GM12878 (cell line): ENCODE results near the gene ABR. TPM values are rescaled to one million over a fixed set of nuclear protein-coding genes. Genes with fewer than 3 reads are reported as not detected.
A peak's percentile ranks its signal among the peaks of the same experiment; 100 is the strongest.

Experiments
- ATAC-seq: fragments of 200-7000 bp; cut with Tn5 transposase; 3 replicates; pipeline ENCODE4 v1.9.1; 2020; ENCODE audit warnings: mild to moderate bottlenecking, moderate library complexity
- BruUV-seq: library from RNA; stranded (reverse); fragments of 400-500 nt; replicated peaks from 2 replicates; lab custom pipeline; 2021; lab: Mats Ljungman, UMichigan
- CTCF ChIA-PET: fragments of 300-600 bp; sonication (Branson Sonifier 250); formaldehyde crosslinking; extraction: SDS; loops from one replicate; lab custom pipeline; 2021; ENCODE audit warnings: inconsistent platforms; lab: Yijun Ruan, JAX
- POLR2A ChIA-PET: fragments of 350-600 bp; formaldehyde crosslinking; extraction: SDS; loops from one replicate; lab custom pipeline; 2021; ENCODE audit warnings: inconsistent platforms; lab: Charles Lee
- RAD21 ChIA-PET: fragments of 300-600 bp; sonication (Branson Sonifier 250); formaldehyde crosslinking; loops from one replicate; lab custom pipeline; 2023; ENCODE audit warnings: antibody characterized with exemption; ENCODE audit not compliant: unreplicated experiment; lab: Charles Lee
- SMC1A ChIA-PET: fragments of 300-600 bp; sonication (Branson Sonifier 250); formaldehyde crosslinking; loops from one replicate; lab custom pipeline; 2023; ENCODE audit not compliant: unreplicated experiment, uncharacterized antibody; lab: Charles Lee
- DNase-seq: peaks from one replicate; pipeline ENCODE4 v3.0.0-alpha.2; 2011; ENCODE audit warnings: low read depth, low spot score
- FAIRE-seq: peaks from 3 replicates; lab custom pipeline; 2011; peaks lifted over from hg19 to GRCh38; lab: Jason Lieb, UNC
- H2AFZ ChIP-seq: 2 replicates; pipeline ENCODE4 v1.6.0; 2011; ENCODE audit warnings: low read depth, low read length, control low read depth; ENCODE audit not compliant: control insufficient read depth
- H3K27ac ChIP-seq: 2 replicates; pipeline ENCODE4 v1.5.1; 2011; ENCODE audit warnings: control low read depth; ENCODE audit not compliant: control insufficient read depth, insufficient read depth
- H3K27me3 ChIP-seq, 2 experiments: replicated peaks in 1 of 2; 2 replicates each; pipeline versions ENCODE4 v1.6.0 to v1.6.1; 2011; ENCODE audit warnings: low read length in 1 of 2; ENCODE audit not compliant: control insufficient read depth in 2 of 2, insufficient read depth in 2 of 2
- H3K36me3 ChIP-seq, 2 experiments: 2 replicates each; pipeline ENCODE4 v1.5.1; 2011; ENCODE audit warnings: low read length in 1 of 2; ENCODE audit not compliant: control insufficient read depth in 2 of 2, insufficient read depth in 2 of 2
- H3K4me1 ChIP-seq: 2 replicates; pipeline ENCODE4 v1.6.1; 2011; ENCODE audit warnings: mild to moderate bottlenecking, low read length, moderate library complexity, mixed read lengths; ENCODE audit not compliant: control insufficient read depth, insufficient read depth
- H3K4me2 ChIP-seq: 2 replicates; pipeline ENCODE4 v1.6.0; 2011; ENCODE audit warnings: control low read depth; ENCODE audit not compliant: control insufficient read depth, insufficient read depth
- H3K4me3 ChIP-seq: fragments of 200-600 bp; sonication (generic); 2 replicates; pipeline ENCODE4 v1.5.1; 2016
- H3K79me2 ChIP-seq: 2 replicates; pipeline ENCODE4 v1.6.0; 2011; ENCODE audit warnings: low read length; ENCODE audit not compliant: control insufficient read depth, insufficient read depth
- H3K9ac ChIP-seq: 2 replicates; pipeline ENCODE4 v1.8.0; 2011; ENCODE audit warnings: low read length, control low read depth, mixed read lengths; ENCODE audit not compliant: control insufficient read depth, insufficient read depth
- H3K9me3 ChIP-seq: replicated peaks from 3 replicates; pipeline ENCODE4 v1.5.1; 2011; ENCODE audit warnings: mild to moderate bottlenecking, low read length; ENCODE audit not compliant: control insufficient read depth, insufficient read depth
- H4K20me1 ChIP-seq: 2 replicates; pipeline ENCODE4 v1.6.0; 2011; ENCODE audit not compliant: control insufficient read depth, insufficient read depth
- BHLHE40 ChIP-seq, 2 experiments: fragments of 450-650 bp in 1 of 2; IDR thresholded peaks; 2 replicates each; pipeline ENCODE4 v1.6.1; 2011 to 2017; ENCODE audit warnings: low read depth in 2 of 2, borderline replicate concordance in 1 of 2, improper control_type of control experiment in 1 of 2, low read length in 1 of 2, mild to moderate bottlenecking in 1 of 2
- CHD2 ChIP-seq: IDR thresholded peaks from 2 replicates; pipeline ENCODE4 v1.6.1; 2011; ENCODE audit warnings: low read depth, low read length, improper control_type of control experiment, borderline replicate concordance
- DPF2 ChIP-seq: fragments of 450-650 bp; IDR thresholded peaks from 2 replicates; pipeline ENCODE4 v1.6.1; 2017; ENCODE audit warnings: mild to moderate bottlenecking
- EGR1 ChIP-seq, 2 experiments: IDR thresholded peaks; 1 replicate in 1 of 2; 2 replicates in 1 of 2; pipeline ENCODE4 v1.6.1; 2011 to 2012; ENCODE audit warnings: low read depth in 2 of 2, low read length in 2 of 2, borderline replicate concordance in 1 of 2, mild to moderate bottlenecking in 1 of 2, moderate library complexity in 1 of 2
- EZH2 ChIP-seq: IDR thresholded peaks from 2 replicates; pipeline ENCODE4 v1.6.1; 2012; ENCODE audit warnings: low read depth, mild to moderate bottlenecking, control low read depth, inconsistent platforms, low read length, borderline replicate concordance; ENCODE audit not compliant: control insufficient read depth
- HCFC1 ChIP-seq: fragments of 150-350 bp; IDR thresholded peaks from 2 replicates; pipeline ENCODE4 v1.6.1; 2014; ENCODE audit warnings: low read length
- IKZF1 ChIP-seq: fragments of 450-650 bp; conservative IDR thresholded peaks from 2 replicates; pipeline ENCODE4 v1.6.1; 2017; ENCODE audit warnings: antibody characterized with exemption, mild to moderate bottlenecking
- MAX ChIP-seq: IDR thresholded peaks from 2 replicates; pipeline ENCODE4 v1.6.1; 2012; ENCODE audit warnings: low read depth, low read length, improper control_type of control experiment
- MLLT1 ChIP-seq: fragments of 450-650 bp; IDR thresholded peaks from 2 replicates; pipeline ENCODE4 v1.6.1; 2016; ENCODE audit warnings: mild to moderate bottlenecking
- NR2F1 ChIP-seq: fragments of 450-650 bp; conservative IDR thresholded peaks from 2 replicates; pipeline ENCODE4 v1.6.1; 2017; ENCODE audit warnings: mild to moderate bottlenecking
- NRF1 ChIP-seq: conservative IDR thresholded peaks from 2 replicates; pipeline ENCODE4 v1.6.1; 2011; ENCODE audit warnings: mild to moderate bottlenecking, low read depth, low read length, improper control_type of control experiment
- SIN3A ChIP-seq: IDR thresholded peaks from 2 replicates; pipeline ENCODE4 v1.6.1; 2012; ENCODE audit warnings: low read depth, low read length, improper control_type of control experiment
- SMAD5 ChIP-seq: IDR thresholded peaks from 2 replicates; pipeline ENCODE4 v1.6.1; 2016; ENCODE audit warnings: antibody characterized with exemption, low read depth
- STAT1 ChIP-seq: fragments of 450-650 bp; conservative IDR thresholded peaks from 2 replicates; pipeline ENCODE4 v1.6.1; 2014; ENCODE audit warnings: antibody characterized with exemption, mild to moderate bottlenecking
- TCF3 ChIP-seq: IDR thresholded peaks from 2 replicates; pipeline ENCODE4 v1.6.1; 2012; ENCODE audit warnings: low read depth, mild to moderate bottlenecking, low read length, borderline replicate concordance; ENCODE audit not compliant: insufficient read depth
- ZNF217 ChIP-seq: fragments of 450-650 bp; IDR thresholded peaks from 2 replicates; pipeline ENCODE4 v1.6.1; 2017; ENCODE audit warnings: antibody characterized with exemption, mild to moderate bottlenecking
- ZZZ3 ChIP-seq: IDR thresholded peaks from 2 replicates; pipeline ENCODE4 v1.6.1; 2011; ENCODE audit warnings: low read depth; ENCODE audit not compliant: control insufficient read depth, insufficient read length
- WGBS: methylation state at CpG from one replicate; pipeline ENCODE4 v1.1.6; 2016; ENCODE audit warnings: low lambda C conversion rate; ENCODE audit not compliant: insufficient replicate concordance, insufficient coverage; ENCODE audit errors: missing lambda C conversion rate; 5-methylcytosine and 5-hydroxymethylcytosine counted together
- in situ Hi-C: fragments of 300-500 bp; cut with MboI; formaldehyde crosslinking; loops from 9 replicates; pipeline ENCODE4 v1.14.3; 2018; ENCODE audit warnings: mixed read lengths
- intact Hi-C: fragments of 100-400 bp; cut with micrococcal nuclease; formaldehyde crosslinking; loops from one replicate; pipeline ENCODE4 v1.14.2; 2022; ENCODE audit not compliant: unreplicated experiment
- polyA plus RNA-seq, 11 experiments: library from polyadenylated mRNA; depleted of rRNA in 4 of 11; unstranded in 6 of 11; stranded (reverse) in 5 of 11; fragments of >200 nt; fragmentation: Nextera tagmentation in 4 of 11; fragmentation: Illumina TruSeq in 1 of 11; extraction: Ambion mirVana in 4 of 11; extraction: Trizol in 1 of 11; gene quantifications; 1 replicate in 1 of 11; 2 replicates in 10 of 11; pipeline versions ENCODE4 v1.2.1 to v1.2.3, GENCODE V29; 2011 to 2016; ENCODE audit warnings: inconsistent platforms in 2 of 11, missing spikeins in 2 of 11, low read depth in 1 of 11
- total RNA-seq, 4 experiments: library from RNA; depleted of rRNA in 3 of 4; stranded (reverse); fragments of >200 nt in 3 of 4; fragmentation: Illumina TruSeq in 1 of 4; extraction: Trizol in 1 of 4; gene quantifications; 2 replicates each; pipeline versions ENCODE4 v1.2.1 to v1.2.3, GENCODE V29; 2013 to 2021

ABR gene
- total and polyA plus RNA-seq, 10 of the 15 experiments (the other 5 are each of a cell fraction or from before 2014, with no cell fraction given), result 1.4 to 112 (median 30.0) TPM

GRCh38 chr17:1227917-1228780, 48.4 kb upstream of the ABR start (continued):
- TF ChIP-seq MLLT1 (peak; percentile 46; the same call in 1 of the 2 replicates), MAX (peak; percentile 65; the same call in 1 of the 2 replicates), SIN3A (peak; percentile 46; the same call in 1 of the 2 replicates), DPF2 (peak; percentile 32; the same call in 1 of the 2 replicates), HCFC1 (no peak)
- TF ChIP-seq, all 136 proteins: peak for 30

GRCh38 chr17:1227365-1227764, 47.6 kb upstream of the ABR start:
- peaks cover 13% of the 10 kb centered on the region for H3K4me1 ChIP-seq
- peak overlapping the region; percentile 81 for H3K4me2 ChIP-seq
- no peaks in the 10 kb centered on the region for H4K20me1 ChIP-seq
- ATAC-seq (no peak), FAIRE-seq (no peak), DNase-seq (no peak)
- in situ Hi-C loops (no loop called here), intact Hi-C loops (loop anchor here (5.0 kb wide), 1 partner anchor 45 kb away; no protein-coding TSS in a partner anchor)
- H3K27ac ChIP-seq, result peak overlapping the region; percentile 82
- H3K36me3 ChIP-seq, result peaks cover 6 to 14% of the 10 kb centered on the region in 2 experiments
- H2AFZ ChIP-seq, result no peak overlapping the region
- ChIA-PET SMC1A (interaction anchor here (0.8 to 5.0 kb wide), 8 partner anchors 9 to 104 kb away, joined by 3 to 35 read pairs (median 16); no protein-coding TSS in a partner anchor), RAD21 (interaction anchor here (0.8 to 5.1 kb wide), 10 partner anchors 8 to 62 kb away, joined by 3 to 50 read pairs (median 15); no protein-coding TSS in a partner anchor), POLR2A (interaction anchor here (0.7 to 3.8 kb wide), 8 partner anchors 11 to 117 kb away, joined by 3 to 24 read pairs (median 16); no protein-coding TSS in a partner anchor), CTCF (interaction anchor here (1.3 to 3.3 kb wide), 9 partner anchors 9 to 105 kb away, joined by 5 to 23 read pairs (median 6); no protein-coding TSS in a partner anchor)
- 67% methylated on average over 5 of the region's 5 CpGs for WGBS
- no peaks in the 10 kb centered on the region for H3K9me3 ChIP-seq
- peak overlapping the region; percentile 94 for H3K4me3 ChIP-seq
- peak overlapping the region; percentile 85 for H3K9ac ChIP-seq
- H3K79me2 ChIP-seq, result peaks cover 66% of the 10 kb centered on the region
- TF ChIP-seq NRF1, result no peak
- no peak for TF ChIP-seq EZH2
- TF ChIP-seq NR2F1, result no peak
- no peak for TF ChIP-seq ZZZ3
- TF ChIP-seq ZNF217, result no peak
- no peak for TF ChIP-seq EGR1 (IDR thresholded peaks at IDR 0.05; ENCODE audit: borderline replicate concordance in 1 of 2, low read depth in 2 of 2, low read length in 2 of 2)
- TF ChIP-seq BHLHE40 (IDR thresholded peaks at IDR 0.05; ENCODE audit: borderline replicate concordance in 1 of 2, low read depth in 2 of 2, low read length in 1 of 2), result no peak
- no peak for TF ChIP-seq SMAD5
- TF ChIP-seq STAT1, result no peak
- TF ChIP-seq IKZF1, result no peak
- no peak for TF ChIP-seq CHD2
- TF ChIP-seq TCF3, result no peak
- H3K27me3 ChIP-seq, result no peaks in the 10 kb centered on the region
- TSS peak; percentile 50 for BruUV-seq
